ENCODE measurements around the gene ALDH3A2. TPM values are rescaled to one million over a fixed set of nuclear protein-coding genes. Genes with fewer than 3 reads are reported as not detected.

ALDH3A2 gene
- total and polyA plus RNA-seq, 2 of the 8 experiments (the other 6 are each of a cell fraction or from before 2014, with no cell fraction given): 20.6 to 72.9 TPM

- no peak overlapping the region for H3K4ac ChIP-seq (replicated peaks; ENCODE audit: insufficient read length, low read depth, low read length)
- H3K18ac ChIP-seq (ENCODE audit: extremely low read depth, low read length): no peak overlapping the region
- H3K27ac ChIP-seq (ENCODE audit: low read depth, low read length): no peak overlapping the region
- H3K56ac ChIP-seq (replicated peaks; ENCODE audit: insufficient read length, low read depth, low read length): no peak overlapping the region
- H3K79me2 ChIP-seq (ENCODE audit: control insufficient read depth in 1 of 2, insufficient read depth in 2 of 2, low read length in 2 of 2): peaks cover 4 to 7% of the 10 kb centered on the region in 2 experiments; a peak in 2 of 4 replicates
- no peak overlapping the region for H4K8ac ChIP-seq (ENCODE audit: extremely low read depth, insufficient read depth, low read length)
- WGBS, 2 experiments (ENCODE audit: extremely low coverage in 1 of 2, insufficient coverage in 1 of 2, insufficient read length in 1 of 2, insufficient replicate concordance in 2 of 2, low coverage in 1 of 2, low lambda C conversion rate in 2 of 2, missing lambda C conversion rate in 1 of 2): 93% methylated on average over 6 of the region's 6 CpGs; no CpG with 5 or more reads in 1 of the 2 experiments
- peaks cover 0 to 4% of the 10 kb centered on the region in 2 experiments; a peak in 1 of 4 replicates for H3K9me3 ChIP-seq (ENCODE audit: insufficient read depth in 2 of 2, low read depth in 1 of 2, low read length in 1 of 2)
- H3K14ac ChIP-seq (ENCODE audit: insufficient read length): no peak overlapping the region
- H4K5ac ChIP-seq (ENCODE audit: insufficient read length, low read depth, low read length): no peak overlapping the region
- no peak overlapping the region for H3K4me2 ChIP-seq (ENCODE audit: insufficient read depth in 1 of 2, low read depth in 2 of 2, low read length in 2 of 2)
- peaks cover 2 to 43% (median 19%) of the 10 kb centered on the region in 4 experiments for H3K36me3 ChIP-seq (ENCODE audit: control insufficient read depth in 2 of 4, insufficient read depth in 4 of 4, low read length in 3 of 4)
- CTCF ChIA-PET (ENCODE audit: partially characterized antibody): interaction anchor here (1.2 to 2.3 kb wide), 4 partner anchors 7 to 18 kb away, joined by 3 to 5 read pairs (median 4); partner anchors contain the start of gene ALDH3A2
- H4K91ac ChIP-seq (replicated peaks; ENCODE audit: insufficient read length, low read length): no peak overlapping the region
- no peaks in the 10 kb centered on the region for H3K27me3 ChIP-seq (replicated peaks in 1 of 4; ENCODE audit: control insufficient read depth in 3 of 4, extremely low read depth in 1 of 4, insufficient read depth in 3 of 4, low read length in 3 of 4)
- H2BK120ac ChIP-seq (replicated peaks; ENCODE audit: low read depth, low read length): no peak overlapping the region
- no peak overlapping the region for H2BK20ac ChIP-seq (ENCODE audit: low read length)
- H2AK5ac ChIP-seq (ENCODE audit: low read depth, low read length): no peak overlapping the region
- no peak overlapping the region for H2BK12ac ChIP-seq (ENCODE audit: low read depth, low read length)
- DNase-seq (ENCODE audit: low read depth in 1 of 2, low spot score in 2 of 2) (no peak), FAIRE-seq (no peak)
- H2BK15ac ChIP-seq (ENCODE audit: low read length): no peak overlapping the region
- no peak overlapping the region for H3K23ac ChIP-seq (ENCODE audit: insufficient read length)
- no peak overlapping the region for H2BK5ac ChIP-seq (ENCODE audit: low read depth, low read length)
- H3K4me3 ChIP-seq (ENCODE audit: extremely low read depth in 1 of 4, insufficient read depth in 2 of 4, low read depth in 3 of 4, low read length in 4 of 4): no peak overlapping the region
- H2AFZ ChIP-seq (ENCODE audit: low read length): no peak overlapping the region
- POLR2A ChIA-PET (ENCODE audit: partially characterized antibody): no interaction called here
- H3K79me1 ChIP-seq (ENCODE audit: low read depth, low read length): peaks cover 3% of the 10 kb centered on the region
- peaks cover 0 to 7% (median 5%) of the 10 kb centered on the region in 4 experiments; a peak in 5 of 7 replicates for H3K4me1 ChIP-seq (replicated peaks in 1 of 4; ENCODE audit: control insufficient read depth in 3 of 4, insufficient read depth in 4 of 4, low read length in 3 of 4)
- H3K23me2 ChIP-seq (ENCODE audit: low read depth, low read length): no peaks in the 10 kb centered on the region
- no peak overlapping the region for H3K9ac ChIP-seq (replicated peaks in 1 of 4; ENCODE audit: extremely low read depth in 1 of 4, low read depth in 3 of 4, low read length in 3 of 4)
- peaks cover 2 to 5% of the 10 kb centered on the region in 2 experiments for H4K20me1 ChIP-seq (replicated peaks in 1 of 2; ENCODE audit: control insufficient read depth in 1 of 2, insufficient read depth in 2 of 2, low read length in 2 of 2)
- TF ChIP-seq ZNF274 (IDR thresholded peaks at IDR 0.05; ENCODE audit: borderline replicate concordance, extremely low read depth, low read length) (no peak), TAF7 (optimal IDR thresholded peaks at IDR 0.05; ENCODE audit: borderline replicate concordance, low read depth, low read length) (no peak), POLR2AphosphoS5 (IDR thresholded peaks at IDR 0.05; ENCODE audit: low read depth, low read length) (no peak), BRCA1 (IDR thresholded peaks at IDR 0.05; ENCODE audit: low read depth, low read length) (no peak)
Measured at GRCh38 chr17:19660219-19660870, 11.8 kb downstream of the ALDH3A2 start.

All from H1 (cell line).